ENCODE data around the gene KCNK15.
A peak's percentile ranks its signal among the peaks of the same experiment; 100 is the strongest.

KCNK15 gene

DNA sequence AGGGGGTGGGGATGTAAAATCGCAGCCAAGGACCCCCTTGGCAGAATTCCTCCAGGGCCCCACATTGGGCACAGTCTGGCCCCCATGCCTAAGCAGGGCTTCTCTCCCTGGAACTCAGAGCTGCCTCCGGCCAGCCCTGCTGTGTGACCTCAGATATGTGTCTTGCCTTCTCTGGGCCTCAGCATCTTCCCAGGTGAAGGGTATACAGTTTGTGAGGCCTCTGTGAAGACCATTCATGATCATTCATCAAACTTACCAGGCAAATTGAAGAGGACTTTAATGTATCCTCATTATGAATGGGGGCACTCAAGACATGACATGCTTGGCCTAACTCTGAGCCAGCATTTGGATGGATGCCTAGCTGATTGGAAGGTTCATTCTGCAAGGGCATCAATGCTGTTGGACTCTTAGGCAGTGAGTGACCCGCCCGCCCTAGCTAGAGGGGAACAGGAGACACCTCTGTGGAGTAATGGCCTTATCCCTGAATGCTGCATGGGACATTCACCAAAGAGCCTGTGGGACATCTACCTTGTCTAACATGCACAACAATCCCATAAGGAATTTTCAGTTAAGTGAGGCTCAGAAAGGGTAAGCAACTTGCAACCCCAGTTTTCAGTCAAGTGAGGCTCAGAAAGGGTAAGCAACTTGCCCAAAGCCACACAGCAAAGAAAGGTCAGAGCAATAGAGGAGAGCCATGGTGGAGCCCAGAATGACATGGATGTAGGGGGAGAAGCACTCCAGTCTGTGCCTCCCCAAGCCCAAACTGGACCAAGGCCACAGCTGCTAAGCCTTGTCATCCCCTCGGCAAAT lies 30.0 kb upstream of the KCNK15 start:
- peak; percentile 10 for DNase-seq

GRCh38 chr20:44716309-44717106 lies 29.2 kb upstream of the KCNK15 start:
- DNase-seq = no peak

DNA sequence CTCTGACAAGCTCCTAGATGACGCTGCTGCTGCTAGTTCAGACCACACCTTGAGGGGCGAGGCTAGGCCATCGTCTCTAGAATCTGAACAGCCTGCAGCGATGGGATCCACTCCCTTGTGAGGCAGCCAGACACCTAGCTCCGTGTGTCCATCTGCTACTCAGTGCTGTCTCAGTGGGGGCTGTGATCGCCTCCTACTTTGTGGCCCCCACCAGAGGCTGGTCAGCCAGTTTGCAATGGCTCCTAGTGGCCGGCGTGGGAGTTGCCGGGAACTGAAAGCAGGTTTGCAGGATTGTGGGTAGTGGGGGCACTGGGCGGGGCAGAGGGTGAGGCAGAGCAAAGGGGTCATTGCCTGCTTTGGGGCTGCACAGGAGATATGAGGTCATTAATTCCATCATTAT lies 27.7 kb upstream of the KCNK15 start:
- DNase-seq = no peak

GRCh38 chr20:44719841-44720240 lies 25.8 kb upstream of the KCNK15 start:
- no peak for DNase-seq

DNA sequence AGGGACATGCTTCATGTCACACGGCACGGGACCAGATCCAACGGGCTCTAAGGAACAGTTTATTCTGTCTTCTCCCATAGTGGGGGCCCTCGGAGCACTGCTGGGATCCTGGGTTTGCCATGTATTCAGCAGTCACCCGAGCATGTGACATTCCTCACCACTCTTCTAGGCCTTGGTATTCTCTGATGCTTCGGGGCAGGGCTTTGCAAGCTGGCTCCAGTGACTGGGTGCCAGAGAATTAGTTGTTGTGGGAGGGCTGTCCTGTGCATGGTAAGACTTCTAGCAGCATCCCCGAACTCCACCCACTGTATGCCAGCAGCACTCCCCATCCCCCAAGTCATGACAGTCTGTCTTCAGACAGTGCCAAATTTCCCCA lies 25.1 kb upstream of the KCNK15 start:
- peak; percentile 10 for DNase-seq

- peak; percentile 8 for DNase-seq
Observed at GRCh38 chr20:44720997-44721784, 24.5 kb upstream of the KCNK15 start.

- no peak for DNase-seq
Observed at GRCh38 chr20:44721785-44722054, 23.9 kb upstream of the KCNK15 start.

DNA sequence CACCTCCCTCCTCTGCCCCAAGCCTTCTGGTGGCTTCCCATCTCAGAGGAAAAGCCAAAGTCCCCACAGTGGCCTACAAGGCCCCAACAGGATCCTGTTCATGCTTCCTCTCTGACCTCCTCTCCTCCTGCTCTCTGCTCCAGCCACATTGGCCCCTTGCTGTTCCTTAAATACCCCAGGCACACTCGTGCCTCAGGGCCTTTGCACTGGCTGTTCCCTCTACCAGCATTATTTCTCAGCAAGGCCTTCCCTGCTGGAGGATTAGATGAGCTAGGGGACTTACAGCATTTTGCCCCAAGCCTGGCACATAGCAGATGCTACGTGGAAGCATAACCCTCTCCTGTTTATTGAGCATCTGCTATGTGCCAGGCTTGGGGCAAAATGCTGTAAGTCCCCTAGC lies 22.7 kb upstream of the KCNK15 start:
- no peak for DNase-seq

GRCh38 chr20:44723391-44723790 lies 22.3 kb upstream of the KCNK15 start:
- no peak for DNase-seq

- no peak for DNase-seq
Observed at GRCh38 chr20:44723798-44724362, 21.8 kb upstream of the KCNK15 start.

- DNase-seq = no peak
Observed at GRCh38 chr20:44724423-44725091, 21.1 kb upstream of the KCNK15 start.

- DNase-seq = no peak
Observed at GRCh38 chr20:44725837-44726236, 19.8 kb upstream of the KCNK15 start.

DNA sequence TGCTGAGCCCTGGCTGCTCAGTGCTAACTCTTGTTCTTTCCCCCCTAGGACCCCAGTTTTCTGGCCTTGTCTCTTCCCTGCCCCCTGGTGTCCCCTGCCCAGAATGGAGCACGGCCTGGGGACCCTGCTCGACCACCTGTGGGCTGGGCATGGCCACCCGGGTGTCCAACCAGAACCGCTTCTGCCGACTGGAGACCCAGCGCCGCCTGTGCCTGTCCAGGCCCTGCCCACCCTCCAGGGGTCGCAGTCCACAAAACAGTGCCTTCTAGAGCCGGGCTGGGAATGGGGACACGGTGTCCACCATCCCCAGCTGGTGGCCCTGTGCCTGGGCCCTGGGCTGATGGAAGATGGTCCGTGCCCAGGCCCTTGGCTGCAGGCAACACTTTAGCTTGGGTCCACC lies 18.6 kb upstream of the KCNK15 start:
- DNase-seq = no peak

- DNase-seq = no peak
Observed at GRCh38 chr20:44727651-44728050, 18.0 kb upstream of the KCNK15 start.

DNA sequence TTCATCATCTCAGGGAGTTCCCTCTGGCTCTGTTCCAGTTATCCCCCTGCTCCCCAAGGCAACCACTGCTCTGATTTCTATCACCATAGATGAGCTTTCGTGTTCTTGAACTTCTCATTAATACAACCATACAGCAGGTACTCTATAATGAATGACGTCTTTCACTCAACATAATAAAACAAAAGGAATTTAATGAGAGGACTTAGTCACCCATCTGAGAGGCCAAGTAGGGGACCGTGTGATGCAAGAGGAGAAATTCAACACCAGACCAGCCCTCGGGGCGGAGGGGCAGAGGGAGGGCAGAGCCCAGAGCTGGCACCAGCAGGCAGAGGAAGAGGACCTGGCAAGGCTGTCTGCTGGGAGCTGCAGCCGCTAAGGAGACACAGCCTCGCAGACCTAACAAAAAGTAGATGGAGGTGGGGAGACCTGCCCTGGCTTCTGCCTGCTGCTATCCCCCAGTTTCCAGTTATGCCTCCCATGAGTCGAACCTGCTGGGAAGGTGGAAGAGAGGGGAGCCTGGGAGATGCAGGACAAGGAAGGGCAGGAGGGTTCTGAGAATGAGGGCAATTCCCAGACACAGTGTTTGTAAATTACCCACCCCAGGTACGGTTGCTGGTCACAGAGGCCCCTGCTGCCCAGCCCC lies 16.7 kb upstream of the KCNK15 start:
- peak; percentile 66 for DNase-seq

- DNase-seq = no peak
Observed at GRCh38 chr20:44730441-44730840, 15.2 kb upstream of the KCNK15 start.

GRCh38 chr20:44731657-44732056 lies 14.0 kb upstream of the KCNK15 start:
- DNase-seq = peak; percentile 0

DNA sequence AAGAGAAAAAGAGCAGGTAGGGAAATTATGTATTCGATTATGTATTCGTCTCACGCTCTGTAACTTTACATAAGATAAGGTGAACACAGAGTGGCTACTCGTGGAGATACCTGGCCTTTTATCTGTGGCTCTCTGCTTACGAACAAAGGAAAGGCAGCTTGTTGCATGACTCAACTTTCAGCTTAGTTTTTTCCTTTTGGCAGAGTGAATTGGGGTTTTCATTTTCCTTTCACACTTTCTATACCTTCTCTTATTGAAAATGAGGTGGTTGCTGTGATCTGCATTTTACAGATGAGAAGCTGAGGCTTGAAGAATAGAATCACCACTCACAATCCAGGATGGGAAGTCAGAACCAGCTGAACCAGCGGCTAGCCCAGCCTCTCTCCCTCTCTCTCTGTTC lies 13.3 kb upstream of the KCNK15 start:
- DNase-seq = no peak

DNA sequence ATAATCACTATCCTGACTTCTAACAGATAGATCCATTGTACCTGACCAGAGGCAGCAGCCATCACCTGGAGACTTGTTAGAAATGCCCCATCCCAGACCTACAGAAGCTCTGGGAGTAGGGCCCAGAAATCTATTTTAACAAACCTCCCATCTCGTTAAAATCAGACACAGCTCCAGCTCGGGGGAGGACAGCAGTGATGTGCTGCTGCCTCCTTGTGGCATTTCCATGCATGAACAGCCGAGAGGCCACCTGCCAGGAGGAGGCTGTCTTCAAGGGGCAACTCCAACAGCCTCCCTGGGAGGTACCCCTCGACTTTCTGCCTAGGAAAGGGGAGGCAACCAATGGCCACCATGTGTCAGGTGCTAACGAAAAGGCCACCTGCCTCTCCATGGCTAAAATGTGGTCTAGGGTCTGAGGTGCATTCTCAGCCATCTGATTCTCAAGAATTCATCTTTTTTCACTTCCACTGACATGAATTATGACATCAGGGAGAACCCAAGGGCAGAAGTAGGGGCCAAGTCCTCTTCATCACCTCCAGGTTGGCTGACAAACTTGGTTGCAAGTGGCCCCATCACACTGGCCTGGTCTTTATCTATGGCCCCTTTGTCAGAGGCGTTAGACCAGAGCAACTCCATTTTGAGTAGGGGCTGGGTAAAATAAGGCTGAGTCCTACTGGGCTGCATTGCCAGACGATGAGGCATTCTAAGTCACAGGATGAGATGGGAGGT lies 12.2 kb upstream of the KCNK15 start:
- DNase-seq = peak; percentile 2

- DNase-seq = no peak
Observed at GRCh38 chr20:44734938-44735337, 10.7 kb upstream of the KCNK15 start.

DNA sequence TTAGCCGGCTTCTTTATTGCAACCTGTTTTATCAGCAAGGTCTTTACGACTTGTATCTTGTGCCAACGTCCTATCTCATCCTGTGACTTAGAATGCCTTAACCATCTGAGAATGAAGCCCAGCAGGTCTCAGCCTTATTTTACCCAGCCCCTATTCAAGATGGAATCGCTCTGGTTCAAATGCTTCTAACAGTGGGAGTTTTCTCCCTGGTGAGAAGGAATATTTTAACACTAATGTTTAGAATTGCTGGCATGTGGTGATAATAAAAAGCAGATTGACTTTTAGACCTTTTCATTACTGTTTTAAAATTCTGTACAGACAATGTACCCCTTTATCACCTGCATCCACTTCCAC lies 9.9 kb upstream of the KCNK15 start:
- DNase-seq = no peak

Measured in DMS79 treated with DMSO at 0.1 percent for 48 hours (cell line).